Keratinocyte (primary cell): ENCODE data around the gene CTNNBL1.

Experiments used
- EZH2 ChIP-seq: IDR thresholded peaks from one replicate; pipeline ENCODE4 v1.6.1; 2012; ENCODE audit warnings: inconsistent platforms, mild to moderate bottlenecking, low read length, moderate library complexity
- TF ChIP-seq, protein P1 (sequence below), 3 experiments: IDR thresholded peaks in 1 of 3; conservative IDR thresholded peaks in 1 of 3; optimal IDR thresholded peaks in 1 of 3; 2 replicates in 2 of 3; 3 replicates in 1 of 3; pipeline versions ENCODE3 to v1.5.1; 2011; ENCODE audit warnings: low read length in 3 of 3, mild to moderate bottlenecking in 3 of 3, moderate library complexity in 2 of 3, control low read depth in 1 of 3, inconsistent platforms in 1 of 3; ENCODE audit not compliant: insufficient read depth in 2 of 3; ENCODE audit errors: extremely low read depth in 1 of 3

DNA sequence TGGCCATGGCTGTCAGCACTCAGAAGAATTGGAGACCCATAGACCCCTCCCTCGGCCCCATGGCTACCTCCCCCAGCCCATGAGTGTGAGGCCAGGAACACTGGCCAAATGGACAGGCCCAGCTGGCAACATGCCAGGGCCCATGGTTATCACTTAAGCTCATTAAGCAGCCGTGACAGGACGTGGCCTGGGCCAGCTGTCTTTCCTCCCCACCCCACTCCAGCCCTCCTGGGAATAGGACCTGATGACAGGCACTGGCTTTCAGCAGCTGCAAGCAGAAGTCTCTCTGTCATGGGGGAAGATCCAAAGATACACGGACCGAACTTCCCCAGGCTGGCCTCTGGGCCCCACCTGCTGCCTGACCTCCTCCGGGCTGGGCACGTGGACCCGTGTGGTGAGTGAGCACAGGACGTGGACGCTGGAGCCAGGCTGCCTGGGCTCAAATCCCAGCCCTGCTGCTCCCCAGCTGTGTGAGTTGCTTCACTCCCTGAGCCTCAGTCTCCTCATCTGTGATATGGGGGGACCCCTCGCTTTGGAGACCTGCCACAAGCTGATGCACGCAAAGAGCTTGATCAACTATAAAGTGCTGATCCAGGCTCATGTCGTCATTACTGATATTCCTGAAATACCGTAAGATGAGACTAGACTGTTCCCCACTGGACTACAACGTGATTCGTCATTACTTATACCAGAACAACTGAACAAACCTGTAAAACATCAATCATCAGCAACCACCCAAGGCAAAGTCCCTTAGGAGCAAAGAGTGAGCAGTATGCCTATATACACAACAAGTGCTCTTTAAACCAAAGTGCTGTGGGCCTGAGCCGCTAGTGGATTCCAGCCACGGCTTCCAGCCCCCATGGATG, 187.1 kb downstream of the CTNNBL1 start:
- TF ChIP-seq, protein P1, sequence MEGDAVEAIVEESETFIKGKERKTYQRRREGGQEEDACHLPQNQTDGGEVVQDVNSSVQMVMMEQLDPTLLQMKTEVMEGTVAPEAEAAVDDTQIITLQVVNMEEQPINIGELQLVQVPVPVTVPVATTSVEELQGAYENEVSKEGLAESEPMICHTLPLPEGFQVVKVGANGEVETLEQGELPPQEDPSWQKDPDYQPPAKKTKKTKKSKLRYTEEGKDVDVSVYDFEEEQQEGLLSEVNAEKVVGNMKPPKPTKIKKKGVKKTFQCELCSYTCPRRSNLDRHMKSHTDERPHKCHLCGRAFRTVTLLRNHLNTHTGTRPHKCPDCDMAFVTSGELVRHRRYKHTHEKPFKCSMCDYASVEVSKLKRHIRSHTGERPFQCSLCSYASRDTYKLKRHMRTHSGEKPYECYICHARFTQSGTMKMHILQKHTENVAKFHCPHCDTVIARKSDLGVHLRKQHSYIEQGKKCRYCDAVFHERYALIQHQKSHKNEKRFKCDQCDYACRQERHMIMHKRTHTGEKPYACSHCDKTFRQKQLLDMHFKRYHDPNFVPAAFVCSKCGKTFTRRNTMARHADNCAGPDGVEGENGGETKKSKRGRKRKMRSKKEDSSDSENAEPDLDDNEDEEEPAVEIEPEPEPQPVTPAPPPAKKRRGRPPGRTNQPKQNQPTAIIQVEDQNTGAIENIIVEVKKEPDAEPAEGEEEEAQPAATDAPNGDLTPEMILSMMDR (optimal IDR thresholded peaks at IDR 0.05 in 1 of 3, IDR thresholded peaks at IDR 0.05 in 1 of 3, conservative IDR thresholded peaks at IDR 0.05 in 1 of 3; ENCODE audit: extremely low read depth in 1 of 3, insufficient read depth in 2 of 3, low read length in 3 of 3) = no peak
- TF ChIP-seq EZH2 = no peak
